ENCODE data around the gene OR6X1. TPM values are rescaled to one million over a fixed set of nuclear protein-coding genes. Genes with fewer than 3 reads are reported as not detected.

Gene OR6X1
- total and polyA plus RNA-seq, 8 donors = not detected

DNA sequence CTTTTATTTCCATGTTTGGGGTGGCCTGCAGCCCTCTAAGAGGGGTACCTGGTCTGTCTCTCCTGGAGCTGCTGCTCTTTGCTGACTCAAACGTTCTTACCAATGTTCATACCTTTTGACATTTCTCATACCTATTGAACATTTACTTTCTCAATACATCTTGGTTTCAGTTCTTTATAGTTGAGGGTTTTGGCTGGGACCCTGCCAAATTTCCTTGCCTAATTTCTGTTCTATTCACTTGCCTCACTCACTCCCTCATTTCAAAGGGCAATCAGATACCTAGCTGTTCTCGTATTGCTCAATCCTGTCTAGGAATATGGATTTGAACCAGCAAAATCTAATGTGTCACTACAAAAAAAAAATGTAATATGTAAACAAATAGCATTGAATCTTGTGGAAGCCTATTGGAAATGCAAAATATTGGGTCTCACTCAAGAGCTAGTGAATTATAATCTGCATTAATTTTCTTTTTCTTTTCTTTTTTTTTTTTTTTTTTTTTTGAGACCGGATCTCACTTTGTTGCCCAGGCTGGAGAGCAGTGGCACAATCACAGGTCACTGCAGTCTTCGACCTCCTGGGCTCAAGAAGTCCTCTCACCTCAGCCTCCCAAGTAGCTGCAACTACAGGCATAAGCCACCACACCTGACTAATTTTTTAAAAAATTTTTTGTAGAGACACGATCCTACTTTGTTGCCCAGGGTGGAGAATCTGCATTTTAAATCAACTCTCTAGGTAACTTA lies 44.4 kb upstream of the OR6X1 start:
- Histone ChIP-seq H3K27me3 (no peaks in the 10 kb centered on the region), H3K27ac (peak overlapping the region; percentile 83 to 88 (median 86)), H3K4me1 (peaks cover 11 to 18% (median 12%) of the 10 kb centered on the region in 3 donors), H3K9me3 (no peaks in the 10 kb centered on the region), H3K4me3 (peak overlapping the region in 3 of 4 donors; percentile 1 to 27 (median 2)), H3K36me3 (no peaks in the 10 kb centered on the region)
- 32 to 35% methylated on average over 5 of the region's 5 CpGs for WGBS, 2 donors
- no peak for TF ChIP-seq CTCF (IDR thresholded peaks at IDR 0.05)
- DNase-seq (peak in 4 of 6 donors; percentile 37 to 43 (median 42)), FAIRE-seq (no peak), ATAC-seq (peak; percentile 55 to 71 (median 62))
- intact Hi-C loops (cut with DNase I) = no loop called here

DNA sequence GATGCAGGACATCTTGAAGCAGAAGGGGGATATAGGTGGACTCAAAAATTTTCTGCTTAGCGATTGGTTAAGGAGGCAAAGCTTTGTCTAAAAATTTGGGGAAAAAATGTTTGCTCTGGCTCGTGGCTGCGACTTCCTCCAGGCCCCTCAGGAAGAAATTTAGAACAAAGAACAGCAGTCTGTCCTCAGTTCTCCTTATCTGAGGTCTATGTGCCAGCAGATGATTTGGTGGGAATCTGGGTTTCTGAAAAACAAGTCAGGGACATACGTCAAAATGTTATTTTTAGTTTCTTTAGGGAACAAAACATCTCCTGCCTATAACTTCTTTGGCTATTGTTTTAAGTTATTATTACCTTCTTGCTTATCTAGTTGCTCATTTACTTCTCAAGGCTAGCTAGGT lies 43.8 kb upstream of the OR6X1 start:
- ATAC-seq = peak in 3 of 4 donors; percentile 32 to 47 (median 47)

DNA sequence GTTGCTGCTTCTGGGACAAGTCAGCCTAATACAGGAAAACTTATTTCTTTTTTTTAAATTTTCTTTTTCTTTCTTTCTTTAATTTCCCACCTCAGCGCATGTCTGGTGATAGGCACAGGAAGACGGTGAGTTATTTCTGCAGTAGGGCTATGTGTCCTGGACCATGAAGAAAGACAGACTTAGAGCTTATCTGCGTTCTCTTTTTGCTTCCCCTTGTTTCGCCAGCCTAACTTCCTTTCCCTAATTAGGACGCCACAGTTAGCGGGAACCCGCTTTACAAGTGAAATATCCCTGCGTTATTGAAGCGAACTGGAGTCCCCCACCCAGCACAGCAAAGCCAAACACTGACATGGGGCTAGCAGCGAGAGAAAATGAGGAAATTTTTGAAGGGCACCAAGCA lies 43.2 kb upstream of the OR6X1 start:
- peak overlapping the region in 2 of 4 donors; percentile 1 to 27 for H3K4me3 ChIP-seq
- FAIRE-seq = no peak
- no peak for DNase-seq
- no peak for TF ChIP-seq CTCF (IDR thresholded peaks at IDR 0.05)
- 33 to 38% methylated on average over 10 of the region's 10 CpGs for WGBS, 2 donors
- H3K36me3 ChIP-seq = no peaks in the 10 kb centered on the region
- peak in 2 of 4 donors; percentile 1 to 4 for ATAC-seq
- peaks cover 12 to 18% (median 12%) of the 10 kb centered on the region in 3 donors for H3K4me1 ChIP-seq
- H3K9me3 ChIP-seq = no peaks in the 10 kb centered on the region
- intact Hi-C loops (cut with DNase I) = no loop called here
- no peaks in the 10 kb centered on the region for H3K27me3 ChIP-seq
- peak overlapping the region; percentile 83 to 88 (median 86) for H3K27ac ChIP-seq

More for the DNA sequence above, 43.8 kb upstream of the OR6X1 start:
- Histone ChIP-seq H3K36me3 (no peaks in the 10 kb centered on the region), H3K27ac (peak overlapping the region; percentile 83 to 88 (median 86)), H3K4me3 (peak overlapping the region in 2 of 4 donors; percentile 1 to 27), H3K27me3 (no peaks in the 10 kb centered on the region), H3K9me3 (no peaks in the 10 kb centered on the region), H3K4me1 (peaks cover 11 to 18% (median 12%) of the 10 kb centered on the region in 3 donors)
- FAIRE-seq (no peak), DNase-seq (no peak)
- no peak for TF ChIP-seq CTCF (IDR thresholded peaks at IDR 0.05)
- 29% methylated on average over 4 of the region's 4 CpGs for WGBS, 2 donors
- intact Hi-C loops (cut with DNase I) = no loop called here

GRCh38 chr11:123797114-123797513 lies 42.8 kb upstream of the OR6X1 start:
- DNase-seq (peak in 4 of 6 donors; percentile 43 to 89 (median 74)), ATAC-seq (peak; percentile 75 to 82 (median 76)), FAIRE-seq (no peak)
- H3K27me3 ChIP-seq = no peaks in the 10 kb centered on the region
- WGBS, 2 donors = 23 to 29% methylated on average over 4 of the region's 4 CpGs
- peak overlapping the region in 1 of 4 donors; percentile 27 for H3K4me3 ChIP-seq
- peaks cover 12 to 18% (median 14%) of the 10 kb centered on the region in 3 donors for H3K4me1 ChIP-seq
- H3K36me3 ChIP-seq = no peaks in the 10 kb centered on the region
- peak overlapping the region; percentile 83 to 88 (median 86) for H3K27ac ChIP-seq
- no peaks in the 10 kb centered on the region for H3K9me3 ChIP-seq
- no peak for TF ChIP-seq CTCF (IDR thresholded peaks at IDR 0.05)
- intact Hi-C loops (cut with DNase I) = no loop called here

GRCh38 chr11:123796226-123796625 lies 41.9 kb upstream of the OR6X1 start:
- FAIRE-seq = no peak
- H3K27ac ChIP-seq = peak overlapping the region; percentile 83 to 88 (median 86)
- no peak overlapping the region for H3K4me3 ChIP-seq
- H3K27me3 ChIP-seq = no peaks in the 10 kb centered on the region
- 92 to 96% methylated on average over 1 of the region's 1 CpG for WGBS, 2 donors
- no peak for TF ChIP-seq CTCF (IDR thresholded peaks at IDR 0.05)
- intact Hi-C loops (cut with DNase I) = no loop called here
- no peak for ATAC-seq
- H3K9me3 ChIP-seq = no peaks in the 10 kb centered on the region
- no peak for DNase-seq
- no peaks in the 10 kb centered on the region for H3K36me3 ChIP-seq
- H3K4me1 ChIP-seq = peaks cover 7 to 18% (median 11%) of the 10 kb centered on the region in 3 donors
